TTC549 (cell line): Measurements from ENCODE around the gene PLCB1.
"Not testable (repeated sequence)": the region's sequence is repeated elsewhere in the genome, so short reads cannot be mapped to it uniquely, and the experiment has no call there.

Experiments used
- FAIRE-seq: peaks from 2 replicates; lab custom pipeline; 2012; peaks lifted over from hg19 to GRCh38; lab: Jason Lieb, UNC

The PLCB1 gene

DNA sequence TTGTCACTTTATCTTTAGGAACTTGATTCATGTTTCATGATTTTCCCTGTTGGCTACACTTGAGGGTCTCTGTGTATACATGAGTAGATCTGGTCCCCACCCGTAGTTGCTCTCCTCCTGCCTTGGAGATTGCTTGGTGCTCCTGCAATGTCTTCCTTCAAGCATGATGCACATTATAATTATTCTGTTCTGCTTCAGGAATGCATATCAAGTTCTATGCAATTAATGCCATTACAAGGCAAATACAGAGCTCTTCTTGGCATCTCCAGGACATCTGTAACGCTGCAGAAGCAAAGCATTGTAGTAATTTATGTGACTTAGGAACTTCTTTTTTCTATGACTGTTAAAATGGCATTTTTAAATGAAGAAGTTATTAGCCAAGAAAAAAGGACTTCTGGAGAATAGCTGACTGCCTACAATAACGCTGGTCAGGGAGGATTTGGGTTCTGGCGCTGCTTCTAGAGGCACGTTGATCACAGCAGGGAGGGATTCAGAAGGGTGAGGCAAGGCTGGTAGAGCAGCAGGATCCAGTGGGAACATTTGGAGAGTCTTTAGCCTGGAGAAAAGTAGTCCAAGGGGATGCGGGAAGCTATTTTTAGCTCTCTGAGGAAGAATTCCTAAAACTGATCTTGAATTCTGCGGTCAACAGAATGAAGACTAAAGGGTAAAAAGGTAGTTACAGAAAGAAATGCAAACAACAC, 203.6 kb downstream of the PLCB1 start:
- no peak for FAIRE-seq

- no peak for FAIRE-seq
These were observed 207.3 kb downstream of the PLCB1 start for GRCh38 chr20:8339349-8339748.

DNA sequence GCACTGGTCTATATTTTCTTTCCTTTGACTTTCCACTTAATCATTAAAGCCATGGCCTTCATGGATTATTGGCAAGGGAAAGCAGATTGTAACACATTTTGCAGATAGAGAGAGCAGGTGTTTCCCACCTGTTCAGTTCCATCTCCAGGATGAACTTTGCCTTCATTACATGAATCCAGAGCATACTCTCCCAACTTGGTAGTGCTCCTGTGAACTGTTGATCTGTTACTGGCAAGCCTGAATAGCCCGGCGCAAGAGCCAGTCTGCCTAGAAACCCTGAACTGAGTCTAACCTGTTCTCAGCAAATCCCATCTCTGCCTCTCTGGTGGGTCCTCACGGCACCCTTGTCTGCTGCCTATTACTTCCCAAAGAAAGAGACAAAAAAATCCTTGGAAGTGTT, 210.3 kb downstream of the PLCB1 start:
- no peak for FAIRE-seq

GRCh38 chr20:8344106-8344505, 212.0 kb downstream of the PLCB1 start:
- FAIRE-seq, result no peak

- FAIRE-seq, result no peak
These were observed 212.6 kb downstream of the PLCB1 start for GRCh38 chr20:8344631-8345030.

DNA sequence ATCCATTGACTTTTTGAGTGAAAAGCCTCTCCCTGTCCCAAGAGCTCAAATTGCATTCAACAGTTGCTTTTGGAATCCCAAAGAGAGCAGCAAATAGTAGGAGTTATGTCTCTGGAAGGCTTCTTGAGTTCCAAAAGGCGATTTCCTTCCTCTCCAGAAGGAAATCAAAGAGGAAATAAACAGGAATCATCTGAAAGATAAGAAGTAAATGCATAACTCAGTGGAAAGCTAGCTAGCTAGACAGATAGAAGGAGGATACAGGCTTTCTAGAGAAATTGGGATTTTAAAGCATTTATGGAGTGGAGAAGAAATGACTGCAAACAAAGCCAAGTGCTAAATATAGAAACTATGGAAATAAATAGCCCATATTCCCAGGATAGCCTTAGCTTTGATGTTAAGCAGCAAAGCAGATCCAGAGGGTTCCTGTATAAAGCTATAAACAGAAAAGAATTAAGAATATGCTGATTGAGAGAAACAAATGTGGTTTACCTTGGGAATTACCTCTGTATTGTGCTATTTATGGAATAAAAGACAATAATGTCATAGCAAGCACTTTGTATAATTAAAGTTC, 214.7 kb downstream of the PLCB1 start:
- no peak for FAIRE-seq

GRCh38 chr20:8350225-8350624, 218.2 kb downstream of the PLCB1 start:
- FAIRE-seq, result not testable (repeated sequence)

DNA sequence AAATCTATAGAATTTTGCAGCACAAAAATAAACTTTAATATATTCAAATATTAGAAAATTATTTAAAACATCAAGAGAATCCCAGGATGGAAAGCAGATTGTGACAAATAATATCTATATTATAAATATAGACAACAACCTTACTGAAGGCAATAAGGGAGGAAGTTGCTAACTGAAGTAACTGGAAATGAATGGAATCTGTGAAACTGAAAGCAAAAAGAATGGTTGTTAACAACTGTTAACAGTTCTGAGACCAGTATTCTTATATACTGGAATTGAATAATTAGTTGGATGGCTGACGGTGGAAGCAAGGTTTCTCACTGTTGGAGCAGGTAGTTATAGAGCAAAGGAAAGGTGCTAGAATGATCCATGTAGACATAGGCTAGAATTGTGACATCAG, 220.4 kb downstream of the PLCB1 start:
- FAIRE-seq, result no peak

DNA sequence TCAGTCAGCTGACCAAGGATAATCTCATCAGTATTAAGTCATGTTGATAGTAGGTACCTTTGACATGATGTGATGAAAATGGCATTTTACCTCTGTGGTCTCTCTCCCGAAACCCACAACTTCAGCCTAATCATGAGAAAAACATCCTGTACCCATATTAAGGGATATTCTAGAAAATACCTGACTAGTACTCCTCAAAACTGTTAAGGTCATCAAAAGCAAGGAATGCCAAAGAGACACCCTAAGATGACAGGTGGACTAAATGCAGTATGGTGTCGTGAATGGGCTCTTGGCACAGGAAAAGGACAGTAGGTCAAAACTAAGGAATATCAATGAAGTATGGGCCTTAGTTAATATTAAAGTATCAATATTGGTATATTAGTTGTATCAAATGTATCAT, 221.4 kb downstream of the PLCB1 start:
- no peak for FAIRE-seq

DNA sequence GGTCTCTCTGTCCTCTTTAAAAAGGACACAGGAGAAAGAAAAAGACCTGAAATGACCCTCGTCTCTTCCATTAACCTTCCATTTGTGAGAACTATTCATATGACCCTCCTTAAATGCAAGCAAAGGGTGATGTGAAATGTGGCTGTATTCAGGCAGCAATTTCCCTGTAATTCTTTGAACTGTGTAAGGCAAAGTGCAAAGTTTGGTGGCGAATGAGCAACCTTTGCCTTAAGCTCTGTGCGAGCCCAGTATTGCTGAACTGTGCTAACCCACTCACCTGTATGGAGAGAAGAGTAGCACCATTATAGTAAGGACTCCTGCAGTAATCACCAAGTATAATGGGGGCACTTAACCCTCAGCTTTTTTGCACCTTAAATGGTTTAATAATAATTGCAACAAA, 223.4 kb downstream of the PLCB1 start:
- FAIRE-seq, result no peak

DNA sequence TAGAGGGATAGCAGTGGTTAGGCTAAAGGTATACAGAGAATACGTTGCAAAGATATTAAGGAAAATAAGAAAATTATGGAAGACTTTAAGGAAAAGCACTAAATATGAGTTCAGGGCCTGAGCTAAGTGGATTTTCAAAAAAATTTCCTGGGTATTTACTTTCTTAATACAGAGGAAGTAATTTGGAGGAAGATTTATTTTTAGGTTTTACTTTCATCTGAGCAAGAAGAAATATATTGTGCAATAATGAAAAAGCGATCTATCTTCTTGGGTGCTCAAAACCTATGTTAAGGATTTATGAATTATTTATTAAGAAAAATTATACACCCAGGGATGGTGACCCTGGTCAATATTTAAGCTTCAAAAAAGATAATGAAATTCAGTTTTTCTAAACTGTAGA, 224.7 kb downstream of the PLCB1 start:
- no peak for FAIRE-seq

DNA sequence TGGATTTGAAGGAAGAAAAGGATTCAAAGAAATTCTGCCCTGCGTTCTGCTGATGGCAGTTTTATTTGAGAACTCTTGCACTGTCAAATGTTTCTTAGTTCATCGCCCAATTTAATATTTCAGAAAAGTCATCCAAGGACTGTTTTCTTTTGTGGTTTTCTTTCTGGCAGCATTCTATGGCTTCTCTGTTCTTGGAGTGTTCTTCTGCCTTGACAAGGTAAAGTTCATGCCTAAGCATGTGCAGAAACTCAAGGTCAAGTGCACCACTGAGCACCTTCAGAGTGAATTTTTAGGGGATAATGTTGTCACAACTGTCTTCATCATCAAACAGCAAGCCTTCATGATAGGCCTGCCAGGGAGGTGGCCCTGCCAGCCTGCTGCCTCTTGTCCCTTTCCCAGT, 225.6 kb downstream of the PLCB1 start:
- FAIRE-seq, result no peak

- FAIRE-seq, result no peak
These were observed 228.0 kb downstream of the PLCB1 start for GRCh38 chr20:8360035-8360434.

- no peak for FAIRE-seq
These were observed 229.1 kb downstream of the PLCB1 start for GRCh38 chr20:8361006-8361652.

DNA sequence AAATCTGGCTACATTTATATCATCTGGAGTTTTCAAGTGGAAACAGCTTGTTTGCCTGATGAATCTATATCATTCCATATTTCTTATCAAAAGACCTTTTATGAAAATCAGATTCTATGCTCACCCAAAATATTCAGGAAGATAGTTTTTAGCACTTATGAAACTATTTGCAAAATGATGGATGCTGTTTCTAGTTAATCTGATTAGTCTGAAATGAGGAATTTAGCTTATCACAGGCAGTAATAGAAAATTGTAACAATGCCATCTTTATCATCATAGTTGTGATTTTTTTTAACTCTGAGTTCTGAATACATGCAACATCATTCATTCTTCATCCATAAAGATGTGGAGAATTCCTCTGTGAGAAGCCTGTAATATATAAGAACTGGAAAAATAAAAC, 229.7 kb downstream of the PLCB1 start:
- FAIRE-seq, result no peak

- FAIRE-seq, result no peak
These were observed 230.4 kb downstream of the PLCB1 start for GRCh38 chr20:8362457-8362856.

- no peak for FAIRE-seq
These were observed 232.1 kb downstream of the PLCB1 start for GRCh38 chr20:8363970-8364733.

- FAIRE-seq, result no peak
These were observed 232.6 kb downstream of the PLCB1 start for GRCh38 chr20:8364734-8365078.

DNA sequence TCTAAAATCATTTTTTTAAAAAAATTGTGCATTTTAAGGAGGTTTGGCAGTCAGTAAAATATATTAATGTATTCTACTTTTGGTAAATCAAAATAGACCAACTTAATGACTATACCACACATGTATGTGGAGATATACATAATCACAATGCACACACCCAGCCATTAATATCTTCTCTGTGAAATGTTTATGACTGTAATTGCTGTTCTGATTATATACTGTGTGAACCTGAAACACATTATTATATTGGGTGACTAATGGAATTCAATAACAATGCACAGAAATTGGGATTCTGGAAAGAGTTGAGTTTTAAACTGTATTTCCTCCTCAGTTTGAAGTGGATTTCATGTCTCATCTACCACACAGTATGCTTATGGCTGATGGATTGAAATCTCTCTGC, 233.6 kb downstream of the PLCB1 start:
- FAIRE-seq, result no peak

DNA sequence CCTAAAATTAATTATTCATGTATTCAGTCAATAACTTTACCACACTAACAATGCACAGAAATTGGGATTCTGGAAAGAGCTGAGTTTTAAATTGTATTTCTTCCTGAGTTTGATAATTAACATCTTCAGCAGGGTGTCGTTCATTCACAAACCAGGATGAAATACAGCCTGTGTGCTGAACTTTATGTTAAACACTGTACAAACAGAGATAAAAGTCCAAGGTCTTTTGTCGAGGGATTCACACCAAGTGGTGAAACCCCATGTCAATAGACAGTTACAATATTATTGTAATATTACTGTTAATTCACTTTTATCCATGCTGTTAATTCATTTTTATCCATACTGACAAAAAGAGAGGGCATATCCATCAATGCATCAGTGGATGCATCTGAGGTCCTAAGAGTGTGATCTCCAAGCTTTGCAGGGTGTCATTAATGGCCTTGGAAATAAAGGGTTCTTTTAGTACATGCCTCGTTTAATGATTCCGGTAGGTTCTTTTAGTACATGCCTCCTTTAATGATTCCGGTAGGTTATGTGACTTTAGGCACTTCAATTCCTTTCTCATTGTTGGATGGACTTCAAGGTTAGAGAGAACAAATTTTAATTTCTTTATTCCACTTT, 234.3 kb downstream of the PLCB1 start:
- FAIRE-seq, result no peak

DNA sequence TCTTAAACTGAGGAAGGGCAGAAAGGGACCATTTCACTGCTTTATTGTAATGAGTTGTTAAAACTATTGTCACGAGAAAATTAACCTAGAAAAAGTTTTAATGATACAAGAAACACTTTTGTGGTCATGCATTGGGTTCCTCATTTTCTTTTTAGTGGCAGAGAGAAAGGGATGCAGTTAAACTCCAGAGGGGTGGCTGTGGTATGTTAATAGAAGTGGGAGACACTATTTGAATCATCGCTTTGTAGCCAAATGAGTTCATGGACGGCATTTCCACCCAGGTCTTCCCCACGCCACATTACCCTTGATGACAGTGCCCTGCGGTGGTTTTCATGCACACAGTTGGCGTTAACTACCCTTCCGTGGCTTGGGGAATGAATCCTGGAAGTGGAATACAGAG, 235.6 kb downstream of the PLCB1 start:
- no peak for FAIRE-seq

GRCh38 chr20:8368670-8369069, 236.6 kb downstream of the PLCB1 start:
- FAIRE-seq, result no peak

- FAIRE-seq, result no peak
These were observed 237.2 kb downstream of the PLCB1 start for GRCh38 chr20:8369311-8369710.
